Measurements from ENCODE around the gene RAPH1. TPM values are rescaled to one million over a fixed set of nuclear protein-coding genes. Genes with fewer than 3 reads are reported as not detected.
A peak's percentile ranks its signal among the peaks of the same experiment; 100 is the strongest.

RAPH1 gene
- total RNA-seq, 3 donors from 2014 or later (not counting 1 experiment from before 2014, with no cell fraction given): 0.34 to 3.6 (median 1.5) TPM

GRCh38 chr2:203569677-203570316 lies 34.7 kb upstream of the RAPH1 start:
- no peak for TF ChIP-seq CTCF (IDR thresholded peaks at IDR 0.05)
- no peak overlapping the region for H3K27ac ChIP-seq (ENCODE audit: low read length)
- no peaks in the 10 kb centered on the region for H3K36me3 Mint-ChIP-seq
- no peak overlapping the region for H3K27ac Mint-ChIP-seq
- peaks cover 10% of the 10 kb centered on the region in 2 donors for H3K27me3 Mint-ChIP-seq (ENCODE audit: low read depth in 2 of 2)
- H3K4me3 ChIP-seq (ENCODE audit: low read length): no peak overlapping the region
- H3K4me3 Mint-ChIP-seq: no peak overlapping the region
- DNase-seq: peak in 1 of 2 donors; percentile 15
- no peaks in the 10 kb centered on the region for H3K9me3 Mint-ChIP-seq
- 58% methylated on average over 7 of the region's 8 CpGs for WGBS (ENCODE audit: insufficient coverage)
- ATAC-seq: peak; percentile 38 to 46 (median 41)
- H3K27me3 ChIP-seq (ENCODE audit: control insufficient read depth, insufficient read depth, low read length): no peaks in the 10 kb centered on the region
- intact Hi-C loops (cut with micrococcal nuclease): no loop called here
- H3K36me3 ChIP-seq (ENCODE audit: control insufficient read depth, insufficient read depth, low read length): no peaks in the 10 kb centered on the region
- H3K4me1 ChIP-seq (ENCODE audit: control insufficient read depth, insufficient read depth, low read length): no peaks in the 10 kb centered on the region
- peaks cover 6 to 11% of the 10 kb centered on the region in 2 donors for H3K4me1 Mint-ChIP-seq
- H3K9me3 ChIP-seq (ENCODE audit: control insufficient read depth, insufficient read depth, low read length): no peaks in the 10 kb centered on the region

- ATAC-seq (no peak), DNase-seq (no peak)
- Mint-ChIP-seq H3K4me3 (no peak overlapping the region), H3K9me3 (no peaks in the 10 kb centered on the region), H3K4me1 (peaks cover 6 to 11% of the 10 kb centered on the region in 2 donors), H3K27me3 (ENCODE audit: low read depth in 2 of 2) (peaks cover 0 to 11% of the 10 kb centered on the region in 2 donors), H3K27ac (no peak overlapping the region), H3K36me3 (no peaks in the 10 kb centered on the region)
- Histone ChIP-seq H3K9me3 (ENCODE audit: control insufficient read depth, insufficient read depth, low read length) (no peaks in the 10 kb centered on the region), H3K4me1 (ENCODE audit: control insufficient read depth, insufficient read depth, low read length) (no peaks in the 10 kb centered on the region), H3K36me3 (ENCODE audit: control insufficient read depth, insufficient read depth, low read length) (no peaks in the 10 kb centered on the region), H3K27me3 (ENCODE audit: control insufficient read depth, insufficient read depth, low read length) (no peaks in the 10 kb centered on the region), H3K4me3 (ENCODE audit: low read length) (no peak overlapping the region), H3K27ac (ENCODE audit: low read length) (no peak overlapping the region)
- no peak for TF ChIP-seq CTCF (IDR thresholded peaks at IDR 0.05)
- WGBS (ENCODE audit: insufficient coverage): 100% methylated on average over 1 of the region's 1 CpG
- intact Hi-C loops (cut with micrococcal nuclease): no loop called here
Measured at GRCh38 chr2:203567691-203568090, 32.6 kb upstream of the RAPH1 start.

- H3K36me3 ChIP-seq (ENCODE audit: control insufficient read depth, insufficient read depth, low read length): no peaks in the 10 kb centered on the region
- no peak overlapping the region for H3K4me3 ChIP-seq (ENCODE audit: low read length)
- WGBS (ENCODE audit: insufficient coverage): 83% methylated on average over 4 of the region's 4 CpGs
- ATAC-seq (no peak), DNase-seq (no peak)
- intact Hi-C loops (cut with micrococcal nuclease): no loop called here
- H3K27ac ChIP-seq (ENCODE audit: low read length): no peak overlapping the region
- H3K4me3 Mint-ChIP-seq: no peak overlapping the region
- peaks cover 6 to 11% of the 10 kb centered on the region in 2 donors for H3K4me1 Mint-ChIP-seq
- TF ChIP-seq CTCF (IDR thresholded peaks at IDR 0.05): no peak
- no peak overlapping the region for H3K27ac Mint-ChIP-seq
- no peaks in the 10 kb centered on the region for H3K9me3 Mint-ChIP-seq
- no peaks in the 10 kb centered on the region for H3K9me3 ChIP-seq (ENCODE audit: control insufficient read depth, insufficient read depth, low read length)
- no peaks in the 10 kb centered on the region for H3K4me1 ChIP-seq (ENCODE audit: control insufficient read depth, insufficient read depth, low read length)
- peaks cover 0 to 11% of the 10 kb centered on the region in 2 donors for H3K27me3 Mint-ChIP-seq (ENCODE audit: low read depth in 2 of 2)
- no peaks in the 10 kb centered on the region for H3K36me3 Mint-ChIP-seq
- H3K27me3 ChIP-seq (ENCODE audit: control insufficient read depth, insufficient read depth, low read length): no peaks in the 10 kb centered on the region
Measured at GRCh38 chr2:203566161-203566560, 31.1 kb upstream of the RAPH1 start.

GRCh38 chr2:203565076-203565475 lies 30.0 kb upstream of the RAPH1 start:
- no peaks in the 10 kb centered on the region for H3K36me3 ChIP-seq (ENCODE audit: control insufficient read depth, insufficient read depth, low read length)
- Mint-ChIP-seq H3K4me3 (no peak overlapping the region), H3K9me3 (no peaks in the 10 kb centered on the region), H3K27me3 (ENCODE audit: low read depth in 2 of 2) (peaks cover 0 to 9% of the 10 kb centered on the region in 2 donors), H3K36me3 (no peaks in the 10 kb centered on the region), H3K4me1 (peaks cover 6% of the 10 kb centered on the region in 2 donors), H3K27ac (no peak overlapping the region)
- H3K4me1 ChIP-seq (ENCODE audit: control insufficient read depth, insufficient read depth, low read length): no peaks in the 10 kb centered on the region
- H3K9me3 ChIP-seq (ENCODE audit: control insufficient read depth, insufficient read depth, low read length): no peaks in the 10 kb centered on the region
- no peaks in the 10 kb centered on the region for H3K27me3 ChIP-seq (ENCODE audit: control insufficient read depth, insufficient read depth, low read length)
- ATAC-seq: no peak
- intact Hi-C loops (cut with micrococcal nuclease): no loop called here
- DNase-seq: no peak
- no peak overlapping the region for H3K4me3 ChIP-seq (ENCODE audit: low read length)
- no peak for TF ChIP-seq CTCF (IDR thresholded peaks at IDR 0.05)
- no peak overlapping the region for H3K27ac ChIP-seq (ENCODE audit: low read length)

Data from natural killer cell (primary cell).